ENCODE results near the gene ABCC8.

ABCC8 gene

GRCh38 chr11:17472467-17472866, 4.2 kb downstream of the ABCC8 start:
- no peak for DNase-seq (ENCODE audit: low read depth in 2 of 3, low spot score in 2 of 3)

GRCh38 chr11:17471501-17471900, 5.1 kb downstream of the ABCC8 start:
- DNase-seq (ENCODE audit: low read depth in 2 of 3, low spot score in 2 of 3) = no peak

GRCh38 chr11:17469998-17470397, 6.6 kb downstream of the ABCC8 start:
- no peak for DNase-seq (ENCODE audit: low read depth in 2 of 3, low spot score in 2 of 3)

GRCh38 chr11:17468122-17468521, 8.5 kb downstream of the ABCC8 start:
- DNase-seq (ENCODE audit: low read depth in 2 of 3, low spot score in 2 of 3) = no peak

GRCh38 chr11:17463546-17464174, 13.0 kb downstream of the ABCC8 start:
- no peak for DNase-seq (ENCODE audit: low read depth in 2 of 3, low spot score in 2 of 3)

GRCh38 chr11:17462940-17463339, 13.7 kb downstream of the ABCC8 start:
- no peak for DNase-seq (ENCODE audit: low read depth in 2 of 3, low spot score in 2 of 3)

GRCh38 chr11:17460406-17460805, 16.2 kb downstream of the ABCC8 start:
- no peak for DNase-seq (ENCODE audit: low read depth in 2 of 3, low spot score in 2 of 3)

GRCh38 chr11:17459236-17459896, 17.3 kb downstream of the ABCC8 start:
- no peak for DNase-seq (ENCODE audit: low read depth in 2 of 3, low spot score in 2 of 3)

GRCh38 chr11:17458268-17458667, 18.4 kb downstream of the ABCC8 start:
- no peak for DNase-seq (ENCODE audit: low read depth in 2 of 3, low spot score in 2 of 3)

GRCh38 chr11:17457396-17458173, 19.1 kb downstream of the ABCC8 start:
- DNase-seq (ENCODE audit: low read depth in 2 of 3, low spot score in 2 of 3) = no peak

- DNase-seq (ENCODE audit: low read depth in 2 of 3, low spot score in 2 of 3) = no peak
These were observed 24.0 kb downstream of the ABCC8 start for GRCh38 chr11:17452668-17453067.

GRCh38 chr11:17449158-17449557, 27.5 kb downstream of the ABCC8 start:
- no peak for DNase-seq (ENCODE audit: low read depth in 2 of 3, low spot score in 2 of 3)

- DNase-seq (ENCODE audit: low read depth in 2 of 3, low spot score in 2 of 3) = no peak
These were observed 30.2 kb downstream of the ABCC8 start for GRCh38 chr11:17446482-17446881.

GRCh38 chr11:17445240-17445795, 31.3 kb downstream of the ABCC8 start:
- DNase-seq (ENCODE audit: low read depth in 2 of 3, low spot score in 2 of 3) = no peak

- DNase-seq (ENCODE audit: low read depth in 2 of 3, low spot score in 2 of 3) = no peak
These were observed 32.5 kb downstream of the ABCC8 start for GRCh38 chr11:17443926-17444690.

- no peak for DNase-seq (ENCODE audit: low read depth in 2 of 3, low spot score in 2 of 3)
These were observed 33.2 kb downstream of the ABCC8 start for GRCh38 chr11:17443423-17443822.

- no peak for DNase-seq (ENCODE audit: low read depth in 2 of 3, low spot score in 2 of 3)
These were observed 33.6 kb downstream of the ABCC8 start for GRCh38 chr11:17443000-17443399.

- no peak for DNase-seq (ENCODE audit: low read depth in 2 of 3, low spot score in 2 of 3)
These were observed 37.3 kb downstream of the ABCC8 start for GRCh38 chr11:17439316-17439782.

- no peak for DNase-seq (ENCODE audit: low read depth in 2 of 3, low spot score in 2 of 3)
These were observed 39.3 kb downstream of the ABCC8 start for GRCh38 chr11:17437366-17437765.

GRCh38 chr11:17434108-17434507, 42.5 kb downstream of the ABCC8 start:
- DNase-seq (ENCODE audit: low read depth in 2 of 3, low spot score in 2 of 3) = no peak

- no peak for DNase-seq (ENCODE audit: low read depth in 2 of 3, low spot score in 2 of 3)
These were observed 44.6 kb downstream of the ABCC8 start for GRCh38 chr11:17432002-17432401.

All from activated CD8-positive, alpha-beta memory T cell treated with anti-CD3 and anti-CD28 coated beads for 48 hours (primary cell).